ENCODE measurements around the gene PRKG1.
"Not testable (repeated sequence)": the region's sequence is repeated elsewhere in the genome, so short reads cannot be mapped to it uniquely, and the experiment has no call there.

The PRKG1 gene

GRCh38 chr10:51729822-51730555, 655.7 kb downstream of the PRKG1 start:
- no peak for DNase-seq

DNA sequence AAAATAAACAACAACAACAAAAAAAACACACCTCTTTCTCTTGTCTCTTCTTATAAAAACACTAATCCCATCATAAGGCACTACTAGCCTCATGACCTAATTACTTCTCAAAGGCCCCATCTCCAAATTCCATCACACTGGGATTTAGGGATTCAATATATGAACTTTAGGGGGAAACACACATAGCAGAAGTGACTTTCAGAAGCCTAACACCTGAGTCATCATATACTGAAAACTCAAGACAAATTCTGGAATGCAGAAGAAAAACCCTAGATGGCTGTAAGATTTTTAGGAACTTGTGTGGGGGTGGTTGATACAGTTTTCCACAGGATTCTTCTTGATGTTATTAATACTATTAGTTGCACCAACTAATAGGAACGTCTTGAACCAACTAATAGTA, 658.8 kb downstream of the PRKG1 start:
- no peak for DNase-seq

- DNase-seq: no peak
Observed at GRCh38 chr10:51743146-51743545, 668.9 kb downstream of the PRKG1 start.

- no peak for DNase-seq
Observed at GRCh38 chr10:51744235-51745000, 670.1 kb downstream of the PRKG1 start.

- DNase-seq: no peak
Observed at GRCh38 chr10:51745397-51745796, 671.1 kb downstream of the PRKG1 start.

DNA sequence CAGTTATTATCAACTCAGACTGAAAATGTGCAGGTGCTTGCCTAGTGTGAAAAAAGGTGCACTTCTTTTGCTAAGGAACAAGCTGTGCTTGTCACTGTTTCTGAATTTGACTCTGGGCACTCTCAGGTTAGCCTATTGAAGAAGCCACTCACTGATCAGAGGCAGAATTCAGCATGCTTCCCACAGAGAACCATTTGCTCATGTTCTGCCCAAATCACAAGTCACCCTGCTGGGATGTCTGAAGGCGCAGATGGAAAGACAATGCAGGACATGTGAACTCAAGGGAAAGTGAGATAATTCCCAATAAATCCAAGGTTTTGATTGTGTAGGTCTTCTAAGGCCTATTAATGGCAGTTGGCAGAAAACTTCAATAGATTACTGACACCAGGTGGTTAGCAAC, 672.9 kb downstream of the PRKG1 start:
- no peak for DNase-seq

DNA sequence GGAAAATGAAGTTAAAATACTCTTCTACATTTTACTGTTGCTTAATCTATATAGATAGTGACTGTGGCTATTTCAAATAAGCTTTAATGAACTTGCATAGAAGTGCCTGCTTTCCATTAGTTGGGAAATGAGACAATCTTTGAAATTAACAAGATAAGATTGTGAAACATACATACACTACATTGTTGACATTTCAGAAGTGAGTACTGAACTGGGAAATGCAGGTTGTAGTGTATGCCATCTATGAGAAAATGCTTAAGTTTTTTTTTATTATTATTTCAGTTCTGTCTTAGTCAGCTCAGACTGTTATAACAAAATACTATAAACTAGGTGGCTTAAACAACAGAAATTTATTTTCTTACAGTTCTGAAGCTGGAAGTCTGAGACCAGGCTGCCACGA, 674.7 kb downstream of the PRKG1 start:
- no peak for DNase-seq

DNA sequence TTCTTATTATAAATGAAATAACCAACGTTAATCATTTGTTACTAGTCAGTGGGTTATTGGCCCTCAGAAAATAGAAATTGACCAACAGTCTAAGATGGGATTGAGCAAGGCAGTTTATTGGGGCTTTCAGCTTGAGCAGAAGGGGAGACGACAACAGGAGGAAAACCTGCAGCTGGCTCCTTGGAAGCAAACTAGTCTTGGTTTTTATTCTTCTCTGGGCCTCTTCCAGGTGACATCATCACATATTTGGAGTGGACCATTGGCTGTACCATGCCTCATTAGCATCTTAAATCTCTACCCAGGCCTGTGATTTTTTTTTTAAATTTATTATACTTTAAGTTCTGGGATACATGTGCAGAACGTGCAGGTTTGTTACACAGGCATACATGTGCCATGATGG, 684.1 kb downstream of the PRKG1 start:
- no peak for DNase-seq

- DNase-seq: not testable (repeated sequence)
Observed at GRCh38 chr10:51758838-51759237, 684.6 kb downstream of the PRKG1 start.

GRCh38 chr10:51759896-51760534, 685.7 kb downstream of the PRKG1 start:
- DNase-seq: no peak

- no peak for DNase-seq
Observed at GRCh38 chr10:51760864-51761640, 686.8 kb downstream of the PRKG1 start.

GRCh38 chr10:51763746-51764145, 689.5 kb downstream of the PRKG1 start:
- no peak for DNase-seq

DNA sequence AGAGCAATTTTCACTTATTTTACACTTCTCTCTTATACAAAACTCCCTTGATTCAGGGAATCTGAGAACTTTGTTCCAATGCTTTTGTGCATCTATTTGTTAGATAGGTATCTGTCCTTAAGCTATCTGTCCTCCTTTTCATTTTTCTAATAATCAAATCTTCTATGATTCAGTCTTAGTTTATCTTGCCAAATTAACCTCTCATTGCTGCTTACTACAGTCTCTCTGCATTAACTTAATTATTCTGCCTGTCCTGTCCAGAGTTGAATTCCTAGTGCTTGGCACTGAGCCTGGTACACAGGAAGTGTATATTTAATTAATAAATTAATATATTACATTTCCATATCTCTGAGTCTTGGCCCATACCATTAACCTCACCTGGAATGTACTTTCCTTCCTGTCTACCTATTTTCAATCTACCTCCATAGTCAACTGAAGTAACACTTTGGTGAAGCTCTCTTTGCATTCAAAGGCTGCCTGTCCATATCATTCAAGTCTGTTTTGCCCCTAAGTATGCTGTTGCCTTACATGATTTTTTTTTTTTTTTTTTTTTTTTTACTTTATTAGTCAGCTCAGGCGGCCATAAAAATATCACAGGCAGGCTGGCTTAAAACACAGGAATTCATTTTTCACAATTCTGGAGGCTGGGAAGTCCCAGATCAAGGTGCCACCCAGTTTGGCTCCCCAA, 691.1 kb downstream of the PRKG1 start:
- DNase-seq: no peak

GRCh38 chr10:51766423-51767102, 692.3 kb downstream of the PRKG1 start:
- DNase-seq: no peak

GRCh38 chr10:51767103-51767763, 692.9 kb downstream of the PRKG1 start:
- no peak for DNase-seq

DNA sequence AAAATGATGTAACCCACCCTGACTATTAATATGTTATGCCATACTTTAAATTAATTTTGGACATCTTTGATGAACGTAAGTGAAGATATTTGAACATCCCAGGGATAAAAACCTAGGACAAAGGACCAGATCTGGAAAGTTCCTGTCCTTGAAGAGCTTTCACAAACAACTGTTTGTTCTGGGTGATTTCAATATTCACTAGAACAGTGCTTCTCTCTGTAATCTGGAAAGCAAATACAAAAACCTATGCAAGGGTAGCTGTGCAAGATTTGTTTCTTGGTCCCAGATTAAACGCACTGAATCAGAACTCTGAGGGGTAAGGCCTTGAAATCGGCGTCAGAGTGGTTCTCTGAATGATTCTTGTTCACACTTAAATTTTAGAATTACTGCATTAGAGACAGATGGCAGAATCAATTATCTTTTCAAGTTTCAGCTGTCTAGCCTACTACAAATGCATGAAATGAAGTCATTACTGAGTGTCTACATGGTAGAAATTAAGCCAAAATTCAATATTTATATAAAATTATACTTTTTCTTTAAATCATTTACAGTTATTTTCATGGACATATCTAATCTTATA, 694.7 kb downstream of the PRKG1 start:
- no peak for DNase-seq

GRCh38 chr10:51770709-51771108, 696.4 kb downstream of the PRKG1 start:
- no peak for DNase-seq

GRCh38 chr10:51772387-51772786, 698.1 kb downstream of the PRKG1 start:
- no peak for DNase-seq

GRCh38 chr10:51773681-51774080, 699.4 kb downstream of the PRKG1 start:
- no peak for DNase-seq

DNA sequence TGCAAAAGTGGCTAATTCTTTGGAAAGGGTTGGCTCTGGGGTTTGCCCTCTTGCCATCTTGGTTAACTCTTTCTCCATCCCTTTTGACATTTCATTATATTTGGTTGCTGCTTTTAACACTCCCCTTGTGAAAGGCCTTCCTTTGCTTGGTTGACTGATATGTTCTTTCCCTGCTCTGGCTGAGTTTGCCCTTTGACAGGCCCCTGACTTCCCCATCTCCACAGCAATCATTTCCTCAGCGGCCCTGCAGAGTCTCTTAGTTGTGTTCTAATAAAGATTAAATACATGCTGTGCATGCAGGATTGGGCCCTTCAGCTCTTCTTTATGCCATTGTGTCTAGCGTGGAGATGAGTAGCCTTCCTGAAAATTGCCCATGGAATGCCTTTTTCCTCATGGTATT, 709.7 kb downstream of the PRKG1 start:
- DNase-seq: no peak
